Measurements from ENCODE around the gene KIT.

Gene KIT

DNA sequence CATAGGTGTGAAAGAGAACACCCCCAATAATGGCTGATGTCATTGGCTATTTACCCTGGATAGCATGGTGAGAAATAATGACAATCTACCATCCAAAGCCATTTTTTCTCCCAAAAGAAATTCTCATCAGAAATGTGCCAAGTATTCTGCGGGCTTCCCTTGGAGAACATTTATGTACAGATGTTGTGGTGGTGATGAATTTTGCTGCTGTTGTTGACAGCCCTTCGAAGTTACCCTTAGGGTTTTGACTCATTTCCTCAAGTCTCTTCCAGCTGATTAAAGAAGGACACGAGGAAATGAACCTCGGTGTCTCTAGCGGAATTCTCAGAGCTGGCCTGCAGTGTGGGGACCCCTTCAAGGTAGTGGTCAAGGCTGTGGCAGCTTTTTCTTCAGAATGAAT, 3.4 kb downstream of the KIT start:
- peak; percentile 32 for DNase-seq (ENCODE audit: low read depth)

- peak; percentile 90 for DNase-seq (ENCODE audit: low read depth)
Observed at GRCh38 chr4:54661686-54662085, 3.9 kb downstream of the KIT start.

DNA sequence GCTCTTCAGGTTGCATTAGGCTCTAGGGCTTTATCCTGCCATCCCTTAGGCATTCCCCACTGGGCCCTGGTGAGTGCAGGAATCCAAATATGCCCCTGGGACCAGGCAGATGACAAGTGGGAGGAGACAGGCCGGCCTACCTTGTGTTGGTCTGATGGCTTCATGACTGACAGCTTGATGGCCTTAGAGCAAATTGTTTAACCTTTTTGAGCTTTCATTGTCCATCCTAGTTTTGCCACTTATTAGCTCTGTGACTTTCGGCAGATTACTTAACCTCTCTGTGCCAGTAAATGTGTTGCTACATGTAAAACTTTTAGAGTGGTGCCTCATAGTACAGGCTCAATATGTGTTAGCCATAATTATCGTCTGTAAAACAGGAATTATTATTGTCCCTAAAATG, 4.4 kb downstream of the KIT start:
- DNase-seq (ENCODE audit: low read depth), result no peak

- no peak for DNase-seq (ENCODE audit: low read depth)
Observed at GRCh38 chr4:54662901-54663585, 5.3 kb downstream of the KIT start.

DNA sequence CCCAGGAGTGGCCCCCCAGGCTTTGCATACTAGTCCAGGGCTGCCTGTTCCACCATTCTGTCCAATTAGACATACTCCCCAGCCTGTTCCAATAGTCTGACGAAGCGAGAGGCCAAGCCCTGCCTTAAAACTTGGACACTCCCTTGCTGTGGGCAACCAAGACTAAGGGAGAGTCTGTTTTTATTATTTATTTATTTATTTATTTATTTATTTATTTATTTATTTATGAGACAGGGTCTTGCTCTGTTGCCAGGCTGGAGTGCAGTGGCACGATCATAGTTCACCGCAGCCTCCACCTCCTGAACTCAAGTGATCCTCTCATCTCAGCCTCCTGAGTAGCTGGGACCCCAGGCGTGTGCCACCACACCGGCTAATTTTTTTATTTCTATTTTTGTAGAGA, 6.6 kb downstream of the KIT start:
- DNase-seq (ENCODE audit: low read depth), result no peak

DNA sequence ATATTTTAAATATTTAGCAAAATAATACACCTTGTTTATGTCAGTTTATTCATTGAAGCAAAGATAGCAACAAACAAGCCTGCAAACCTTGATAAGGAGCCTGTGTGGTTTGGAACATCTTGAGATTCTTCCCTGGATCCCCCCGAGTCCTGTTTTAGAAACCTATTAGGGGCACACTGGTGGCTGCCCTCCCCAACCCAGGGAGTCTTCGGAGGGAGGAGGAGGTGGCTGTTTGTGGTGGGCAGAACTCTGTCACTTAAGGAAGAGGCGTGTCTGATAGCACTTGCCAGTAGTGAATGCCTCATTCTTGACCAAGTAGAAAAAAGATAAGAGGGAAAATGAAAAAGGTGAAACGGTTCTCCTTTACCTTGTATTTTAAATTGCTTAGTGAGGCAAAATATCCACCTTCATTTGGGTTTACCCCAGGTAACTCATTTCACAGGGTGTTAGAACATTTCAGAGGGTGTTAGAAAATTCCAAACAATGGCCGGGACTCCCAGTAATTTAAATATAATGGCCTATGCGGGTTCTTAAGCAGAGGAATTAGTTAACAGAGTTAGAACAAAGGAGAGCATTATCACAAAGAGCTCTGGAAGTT, 10.4 kb downstream of the KIT start:
- DNase-seq (ENCODE audit: low read depth), result no peak

DNA sequence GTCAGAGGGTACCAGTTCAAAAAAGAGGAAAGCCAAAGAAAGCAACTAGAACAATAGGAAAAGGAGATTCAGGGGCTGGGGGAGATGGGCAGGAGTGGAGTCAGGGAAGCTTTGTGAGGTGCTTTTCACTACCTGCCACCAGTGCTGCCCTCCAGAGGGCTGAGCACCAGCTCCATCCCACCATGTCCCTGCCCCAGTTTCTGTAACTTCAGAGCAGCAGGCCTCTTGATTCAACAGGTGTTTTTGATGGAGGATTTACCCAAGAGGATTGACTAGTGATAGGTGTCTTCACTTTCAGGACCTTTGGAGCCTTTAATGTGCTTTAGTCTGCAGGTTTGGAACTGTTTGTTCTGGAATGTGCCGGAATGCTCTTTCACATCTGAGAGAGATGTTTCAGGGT, 12.1 kb downstream of the KIT start:
- no peak for DNase-seq (ENCODE audit: low read depth)

GRCh38 chr4:54675721-54676461, 18.1 kb downstream of the KIT start:
- no peak for DNase-seq (ENCODE audit: low read depth)

GRCh38 chr4:54676658-54677057, 18.9 kb downstream of the KIT start:
- no peak for DNase-seq (ENCODE audit: low read depth)

GRCh38 chr4:54677416-54677815, 19.7 kb downstream of the KIT start:
- no peak for DNase-seq (ENCODE audit: low read depth)

- no peak for DNase-seq (ENCODE audit: low read depth)
Observed at GRCh38 chr4:54677853-54678650, 20.3 kb downstream of the KIT start.

- no peak for DNase-seq (ENCODE audit: low read depth)
Observed at GRCh38 chr4:54678826-54679225, 21.1 kb downstream of the KIT start.

GRCh38 chr4:54679813-54680212, 22.1 kb downstream of the KIT start:
- DNase-seq (ENCODE audit: low read depth), result no peak

- DNase-seq (ENCODE audit: low read depth), result no peak
Observed at GRCh38 chr4:54683616-54684346, 26.0 kb downstream of the KIT start.

GRCh38 chr4:54685810-54686209, 28.1 kb downstream of the KIT start:
- DNase-seq (ENCODE audit: low read depth), result no peak

DNA sequence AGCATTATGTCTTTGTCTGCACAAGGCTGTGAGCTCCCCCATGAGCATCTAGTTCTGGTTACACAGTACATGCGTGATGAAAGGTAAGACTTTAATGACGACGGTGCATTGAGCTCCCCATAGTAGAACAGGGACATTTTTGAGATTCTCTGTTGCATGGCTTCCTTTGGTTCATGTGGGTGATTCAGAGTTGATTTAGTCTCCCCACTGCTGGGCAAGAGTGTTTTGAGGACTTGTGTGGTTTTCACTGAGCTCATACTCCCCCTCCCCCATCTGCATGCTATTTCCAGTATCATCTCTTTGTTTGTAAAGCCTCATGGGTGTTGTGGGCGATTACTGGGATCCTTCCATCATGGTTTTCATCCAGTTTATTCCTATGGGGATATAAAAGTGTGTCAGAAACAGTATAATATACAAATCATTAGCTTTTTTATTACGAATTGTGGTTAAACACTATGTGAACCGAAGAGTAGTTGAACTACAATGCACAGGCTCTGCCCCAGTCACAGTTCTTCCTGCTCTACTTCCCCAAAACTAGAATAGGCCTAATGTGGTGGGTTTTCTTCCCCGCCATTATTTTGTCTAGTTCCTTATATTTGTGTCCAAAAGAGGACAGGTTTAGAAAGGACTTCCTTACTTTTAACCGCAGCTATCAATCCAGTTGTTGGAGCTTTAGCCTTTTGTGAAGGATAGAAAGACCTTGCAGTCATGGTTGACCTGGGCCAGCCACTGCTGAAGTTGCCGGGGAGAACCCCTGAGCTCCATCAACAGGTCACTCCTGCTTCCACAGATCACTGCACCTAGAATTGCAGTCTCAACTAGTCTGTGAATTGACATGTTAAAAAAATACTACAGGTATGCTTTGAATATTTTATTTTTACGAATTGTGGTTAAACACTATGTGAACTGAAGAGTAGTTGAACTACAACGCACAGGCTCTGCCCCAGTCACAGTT, 30.4 kb downstream of the KIT start:
- no peak for DNase-seq (ENCODE audit: low read depth)

- no peak for DNase-seq (ENCODE audit: low read depth)
Observed at GRCh38 chr4:54695337-54695736, 37.6 kb downstream of the KIT start.

DNA sequence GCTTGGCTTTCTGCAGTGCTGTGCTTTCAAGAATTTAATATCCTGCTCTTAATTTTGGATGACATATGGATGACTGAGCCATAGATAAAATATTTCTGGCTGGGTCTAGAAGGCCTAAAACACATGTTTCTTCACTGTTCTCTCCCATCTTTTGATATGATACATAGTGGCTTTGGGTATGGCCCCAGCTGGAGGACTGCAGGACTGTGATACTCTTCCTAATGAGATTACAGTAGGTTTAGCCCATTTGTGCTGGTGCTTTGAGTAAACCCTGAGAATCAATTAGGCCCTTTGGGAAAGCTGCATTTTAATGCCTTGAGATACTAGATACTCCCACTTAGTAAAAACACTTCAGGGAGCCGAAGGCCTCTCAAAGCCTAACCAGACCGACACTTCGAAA, 38.0 kb downstream of the KIT start:
- DNase-seq (ENCODE audit: low read depth), result no peak

DNA sequence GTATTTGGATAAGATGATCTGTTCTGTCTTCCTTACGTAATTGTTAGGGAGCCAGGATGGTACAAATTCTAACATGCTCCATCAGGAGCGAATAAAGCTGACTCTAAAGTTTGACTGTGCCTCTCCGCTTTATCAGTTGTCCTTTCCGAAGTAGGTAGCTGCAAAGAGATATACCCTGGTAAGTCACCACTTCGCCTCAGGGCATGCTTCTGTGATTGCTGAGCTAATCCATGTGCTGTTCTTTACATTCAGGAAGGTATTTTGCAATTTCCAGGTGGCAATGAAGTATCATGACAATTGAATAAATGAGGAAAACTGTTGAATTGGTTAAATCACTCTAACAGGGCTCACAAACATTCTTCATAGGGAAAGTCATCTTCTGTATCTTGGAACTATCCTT, 38.9 kb downstream of the KIT start:
- no peak for DNase-seq (ENCODE audit: low read depth)

DNA sequence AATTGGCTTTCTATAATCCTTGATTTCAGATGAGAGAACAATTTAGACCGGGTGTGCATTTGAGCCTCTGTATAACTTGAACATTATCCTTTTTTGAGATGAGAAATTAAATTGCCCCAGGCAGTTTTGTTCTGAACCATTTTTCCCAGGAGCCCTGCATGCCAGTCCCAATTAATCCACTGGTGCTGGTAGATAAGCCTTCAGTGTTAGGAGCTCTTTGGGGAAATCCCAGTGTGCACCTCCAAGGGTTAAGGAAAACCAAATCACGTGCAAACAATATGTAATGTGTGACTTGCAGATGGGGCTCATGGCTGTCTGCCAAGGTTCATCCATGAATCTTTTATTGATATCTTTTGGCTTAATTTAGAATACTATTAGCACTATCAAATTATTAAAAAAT, 43.2 kb downstream of the KIT start:
- no peak for DNase-seq (ENCODE audit: low read depth)

DNA sequence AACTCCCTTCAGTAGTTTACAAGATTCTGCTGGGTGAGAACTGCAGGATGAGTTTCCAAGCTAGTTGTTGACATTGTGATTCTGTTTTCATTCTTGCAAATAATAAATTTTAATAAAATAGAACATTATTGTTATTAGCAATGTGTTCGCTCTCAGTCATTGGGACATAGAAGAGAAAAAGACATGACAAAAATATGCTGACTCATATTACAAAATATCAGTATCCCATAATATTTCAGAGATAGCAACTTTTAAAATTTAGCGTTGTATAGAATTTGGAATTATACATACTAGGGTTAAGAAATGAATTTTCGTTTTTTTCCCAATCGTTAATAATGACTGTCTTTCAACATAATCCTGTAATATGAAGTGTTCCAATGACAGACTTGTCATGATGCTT, 45.4 kb downstream of the KIT start:
- no peak for DNase-seq (ENCODE audit: low read depth)
